Skeletal muscle satellite cell (primary cell): ENCODE results near the gene TGM2.

Experiments
- H3K27me3 ChIP-seq: 2 replicates; pipeline ENCODE4 v1.7.0; 2013; ENCODE audit warnings: low read length; ENCODE audit not compliant: control insufficient read depth, insufficient read depth
- H3K36me3 ChIP-seq: 2 replicates; pipeline ENCODE4 v1.7.0; 2013; ENCODE audit warnings: mild to moderate bottlenecking, control low read depth, low read length; ENCODE audit not compliant: insufficient read depth
- H3K4me1 ChIP-seq: 2 replicates; pipeline ENCODE4 v1.7.0; 2013; ENCODE audit warnings: low read length; ENCODE audit not compliant: control insufficient read depth, insufficient read depth
- H3K4me2 ChIP-seq: 2 replicates; pipeline ENCODE4 v1.7.0; 2013; ENCODE audit warnings: mild to moderate bottlenecking, low read length
- H3K4me3 ChIP-seq: 2 replicates; pipeline ENCODE4 v1.7.0; 2013; ENCODE audit warnings: low read length
- H3K9ac ChIP-seq: 2 replicates; pipeline ENCODE4 v1.7.0; 2013; ENCODE audit warnings: mild to moderate bottlenecking, low read depth, low read length, moderate library complexity
- H3K9me3 ChIP-seq: replicated peaks from 2 replicates; pipeline ENCODE4 v1.7.0; 2013; ENCODE audit warnings: mild to moderate bottlenecking, control low read depth, low read length

Gene TGM2

GRCh38 chr20:38155811-38156210, 9.3 kb downstream of the TGM2 start:
- Histone ChIP-seq H3K4me3 (no peak overlapping the region), H3K36me3 (peaks cover 8% of the 10 kb centered on the region), H3K4me2 (no peak overlapping the region), H3K9ac (no peak overlapping the region), H3K4me1 (peaks cover 35% of the 10 kb centered on the region), H3K9me3 (no peaks in the 10 kb centered on the region), H3K27me3 (no peaks in the 10 kb centered on the region)

DNA sequence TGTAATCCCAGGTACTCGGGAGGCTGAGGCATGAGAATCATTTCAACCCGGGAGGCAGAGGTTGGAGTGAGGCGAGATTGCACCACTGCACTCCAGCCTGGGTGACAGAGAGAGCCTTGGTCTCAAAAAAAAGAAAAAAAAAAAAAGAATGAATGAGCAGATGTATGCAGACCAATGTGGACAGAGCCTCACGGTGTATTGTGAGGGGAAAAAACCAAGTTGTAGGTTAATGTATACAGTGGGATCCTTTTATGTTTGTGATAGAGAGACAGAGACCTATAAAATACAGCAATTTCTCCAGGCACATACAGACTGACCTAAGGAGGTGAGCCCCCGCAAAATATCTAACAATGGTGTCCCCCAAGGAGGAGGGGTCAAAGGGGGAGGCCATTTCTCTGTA, 11.7 kb downstream of the TGM2 start:
- H3K4me3 ChIP-seq, result no peak overlapping the region
- no peaks in the 10 kb centered on the region for H3K9me3 ChIP-seq
- no peak overlapping the region for H3K9ac ChIP-seq
- H3K4me1 ChIP-seq, result peaks cover 35% of the 10 kb centered on the region
- peaks cover 13% of the 10 kb centered on the region for H3K36me3 ChIP-seq
- no peak overlapping the region for H3K4me2 ChIP-seq
- H3K27me3 ChIP-seq, result no peaks in the 10 kb centered on the region

GRCh38 chr20:38152621-38153221, 12.3 kb downstream of the TGM2 start:
- H3K4me3 ChIP-seq, result peak overlapping the region; percentile 18
- H3K9me3 ChIP-seq, result no peaks in the 10 kb centered on the region
- H3K4me1 ChIP-seq, result peaks cover 30% of the 10 kb centered on the region
- peaks cover 13% of the 10 kb centered on the region for H3K36me3 ChIP-seq
- peak overlapping the region; percentile 54 for H3K9ac ChIP-seq
- H3K4me2 ChIP-seq, result peak overlapping the region; percentile 68
- H3K27me3 ChIP-seq, result no peaks in the 10 kb centered on the region

DNA sequence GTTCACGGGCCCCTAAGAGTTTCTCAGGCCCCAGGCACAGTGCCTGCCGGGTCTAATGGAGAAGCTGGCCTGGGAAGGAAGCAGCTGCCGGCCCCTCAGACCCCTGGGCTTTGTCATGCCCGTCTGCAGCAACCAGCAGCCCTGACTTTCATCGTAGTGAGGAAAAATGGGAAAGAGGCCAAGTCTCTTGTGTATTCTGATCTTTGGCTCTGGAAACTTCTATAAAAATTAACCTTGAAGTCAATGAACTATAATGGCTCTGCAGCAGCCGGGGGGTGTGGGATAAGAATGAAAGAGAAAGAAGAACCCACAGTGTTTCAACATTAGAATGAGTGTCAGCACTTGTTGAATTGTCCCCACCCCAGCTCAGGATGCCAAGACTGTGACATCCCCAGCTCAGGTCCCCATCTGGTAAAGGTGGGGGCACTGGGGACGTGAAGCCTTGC, 12.9 kb downstream of the TGM2 start:
- Histone ChIP-seq H3K36me3 (peaks cover 13% of the 10 kb centered on the region), H3K27me3 (no peaks in the 10 kb centered on the region), H3K4me3 (peak overlapping the region; percentile 18), H3K4me2 (peak overlapping the region; percentile 68), H3K4me1 (peaks cover 25% of the 10 kb centered on the region), H3K9me3 (no peaks in the 10 kb centered on the region), H3K9ac (peak overlapping the region; percentile 54)

DNA sequence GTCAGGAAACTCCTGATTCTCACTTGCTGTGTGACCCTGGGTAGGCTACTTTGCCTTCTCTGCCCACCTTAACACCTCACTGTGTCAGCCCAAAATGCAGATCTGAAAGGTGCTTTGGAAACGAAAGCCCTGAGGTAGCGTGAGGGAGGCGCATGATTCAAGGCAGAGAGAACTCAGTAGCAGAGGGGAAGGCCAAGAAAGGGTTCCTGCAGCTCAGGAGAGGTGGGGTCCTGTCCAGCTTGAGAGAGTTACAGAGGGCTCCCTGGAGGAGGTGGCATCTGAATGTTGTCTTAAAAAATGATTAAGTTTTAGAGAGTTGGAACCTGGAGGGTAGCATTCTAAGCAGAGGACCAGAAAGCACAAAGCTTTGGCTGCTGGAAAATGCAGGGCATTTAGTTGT, 13.6 kb downstream of the TGM2 start:
- Histone ChIP-seq H3K4me1 (peaks cover 19% of the 10 kb centered on the region), H3K4me2 (no peak overlapping the region)

GRCh38 chr20:38150335-38151170, 14.5 kb downstream of the TGM2 start:
- no peak overlapping the region for H3K9ac ChIP-seq
- no peaks in the 10 kb centered on the region for H3K27me3 ChIP-seq
- peaks cover 18% of the 10 kb centered on the region for H3K4me1 ChIP-seq
- no peak overlapping the region for H3K4me3 ChIP-seq
- no peaks in the 10 kb centered on the region for H3K9me3 ChIP-seq
- H3K36me3 ChIP-seq, result peaks cover 13% of the 10 kb centered on the region
- no peak overlapping the region for H3K4me2 ChIP-seq

More for the DNA sequence above, 13.6 kb downstream of the TGM2 start:
- no peak overlapping the region for H3K4me3 ChIP-seq
- no peaks in the 10 kb centered on the region for H3K9me3 ChIP-seq
- H3K27me3 ChIP-seq, result no peaks in the 10 kb centered on the region
- peaks cover 13% of the 10 kb centered on the region for H3K36me3 ChIP-seq
- H3K9ac ChIP-seq, result peak overlapping the region; percentile 54

GRCh38 chr20:38148328-38149102, 16.6 kb downstream of the TGM2 start:
- Histone ChIP-seq H3K4me2 (no peak overlapping the region), H3K36me3 (peaks cover 13% of the 10 kb centered on the region), H3K4me1 (peaks cover 38% of the 10 kb centered on the region), H3K9me3 (no peaks in the 10 kb centered on the region), H3K27me3 (no peaks in the 10 kb centered on the region), H3K9ac (no peak overlapping the region), H3K4me3 (no peak overlapping the region)

GRCh38 chr20:38147751-38148150, 17.3 kb downstream of the TGM2 start:
- H3K9ac ChIP-seq, result no peak overlapping the region
- no peaks in the 10 kb centered on the region for H3K9me3 ChIP-seq
- peaks cover 38% of the 10 kb centered on the region for H3K4me1 ChIP-seq
- no peak overlapping the region for H3K4me2 ChIP-seq
- H3K36me3 ChIP-seq, result peaks cover 13% of the 10 kb centered on the region
- no peak overlapping the region for H3K4me3 ChIP-seq
- H3K27me3 ChIP-seq, result no peaks in the 10 kb centered on the region

- Histone ChIP-seq H3K27me3 (no peaks in the 10 kb centered on the region), H3K4me3 (no peak overlapping the region), H3K9me3 (no peaks in the 10 kb centered on the region), H3K36me3 (peaks cover 13% of the 10 kb centered on the region), H3K4me1 (peaks cover 32% of the 10 kb centered on the region), H3K4me2 (no peak overlapping the region), H3K9ac (no peak overlapping the region)
Measured at GRCh38 chr20:38147163-38147562, 17.9 kb downstream of the TGM2 start.

- H3K4me2 ChIP-seq, result no peak overlapping the region
- H3K4me1 ChIP-seq, result peaks cover 26% of the 10 kb centered on the region
- no peaks in the 10 kb centered on the region for H3K9me3 ChIP-seq
- H3K27me3 ChIP-seq, result no peaks in the 10 kb centered on the region
- H3K36me3 ChIP-seq, result peaks cover 13% of the 10 kb centered on the region
- no peak overlapping the region for H3K4me3 ChIP-seq
- no peak overlapping the region for H3K9ac ChIP-seq
Measured at GRCh38 chr20:38146628-38147027, 18.4 kb downstream of the TGM2 start.

- Histone ChIP-seq H3K27me3 (no peaks in the 10 kb centered on the region), H3K9me3 (no peaks in the 10 kb centered on the region), H3K4me1 (peaks cover 25% of the 10 kb centered on the region), H3K4me3 (no peak overlapping the region), H3K4me2 (no peak overlapping the region), H3K9ac (no peak overlapping the region), H3K36me3 (peaks cover 13% of the 10 kb centered on the region)
Measured at GRCh38 chr20:38146156-38146555, 18.9 kb downstream of the TGM2 start.
